Ovary (tissue), 9 donors: Measurements from ENCODE around the gene LAMB4. TPM values are rescaled to one million over a fixed set of nuclear protein-coding genes. Genes with fewer than 3 reads are reported as not detected.

Experiments
- DNase-seq, 5 donors: peaks; one replicate each; pipeline ENCODE4 v3.0.0-alpha.2; 2019 to 2020
- H3K27ac ChIP-seq, 2 donors: fragments of 200-600 bp; one replicate each; pipeline versions ENCODE4 v1.5.1 to v1.8.0; 2019 to 2022
- H3K27me3 ChIP-seq: fragments of 200-600 bp; one replicate; pipeline ENCODE4 v1.8.0; 2022
- H3K36me3 ChIP-seq: fragments of 200-600 bp; sonication (generic); one replicate; pipeline ENCODE4 v1.5.1; 2019
- H3K4me1 ChIP-seq: one replicate; pipeline ENCODE4 v1.8.1; 2013; ENCODE audit warnings: mild to moderate bottlenecking, moderate library complexity; ENCODE audit not compliant: insufficient read depth
- H3K4me3 ChIP-seq: fragments of 200-600 bp; sonication (generic); one replicate; pipeline ENCODE4 v1.5.1; 2017
- H3K9me3 ChIP-seq, 2 donors: fragments of 200-600 bp in 1 of 2; sonication (generic) in 1 of 2; one replicate each; pipeline versions ENCODE4 v1.5.1 to v1.8.1; 2013 to 2019; ENCODE audit warnings: mild to moderate bottlenecking in 1 of 2, moderate library complexity in 1 of 2
- EP300 ChIP-seq: sonication (generic); formaldehyde crosslinking; IDR thresholded peaks from one replicate; pipeline ENCODE4 v1.6.1; 2017; ENCODE audit warnings: antibody characterized with exemption
- POLR2A ChIP-seq: fragments of 450-650 bp; IDR thresholded peaks from one replicate; pipeline ENCODE4 v1.6.1; 2017; ENCODE audit warnings: antibody characterized with exemption, mild to moderate bottlenecking, moderate library complexity
- WGBS, 3 donors: extraction: QIAGEN DNeasy Blood & Tissue Kit in 1 of 3; methylation state at CpG; one replicate each; pipeline versions ENCODE4 v1.1.5 to v1.1.7; 2013 to 2017; 5-methylcytosine and 5-hydroxymethylcytosine counted together
- intact Hi-C, 4 donors: fragments of 100-400 bp; cut with DNase I; formaldehyde crosslinking; loops; one replicate each; pipeline versions ENCODE4 v1.11.0 to v1.15.1; 2022 to 2023
- polyA plus RNA-seq, 2 donors: library from polyadenylated mRNA; stranded (reverse); fragments of 200-250 nt in 1 of 2; fragments of 350-450 nt in 1 of 2; fragmentation: Illumina TruSeq in 1 of 2; extraction: RNeasy Lipid Tissue Mini Kit (QIAGEN cat#74804) in 1 of 2; gene quantifications; one replicate each; pipeline ENCODE4 v1.2.3, GENCODE V29; 2013 to 2014
- total RNA-seq, 7 donors: library from RNA; depleted of rRNA in 2 of 7; stranded (reverse); fragments of >200 nt in 2 of 7; fragmentation: NEBNext Ultra II Directional in 3 of 7; extraction: Animal tissue kit (Norgen Biotek cat#: 25700) in 3 of 7; gene quantifications; one replicate each; pipeline versions ENCODE4 v1.1.0 to v1.2.4, GENCODE V29; 2016 to 2023
- TF ChIP-seq, protein P1 (sequence below), 3 donors: fragments of 450-650 bp in 2 of 3; fragments of 200-600 bp in 1 of 3; IDR thresholded peaks; one replicate each; pipeline versions ENCODE4 v1.5.1 to v1.8.0; 2016 to 2022; ENCODE audit warnings: antibody characterized with exemption in 3 of 3, mild to moderate bottlenecking in 1 of 3
- donor health status: DM: no; HTN: no; CAD: no; lungs with moderate emphysema.
- donor health status: DM: no; HTN: no; CAD: no.
- donor health status: Bipolar disorder and iron deficiency.
- donor health status: DM: yes; HTN: yes; CAD: no.
- donor health status: DM: no; HTN: no; CAD: no.
- donor health status: DM: yes; HTN: yes; CAD: no.

LAMB4 gene
- total and polyA plus RNA-seq, 9 donors: 0.10 to 0.17 TPM; not detected in 7

DNA sequence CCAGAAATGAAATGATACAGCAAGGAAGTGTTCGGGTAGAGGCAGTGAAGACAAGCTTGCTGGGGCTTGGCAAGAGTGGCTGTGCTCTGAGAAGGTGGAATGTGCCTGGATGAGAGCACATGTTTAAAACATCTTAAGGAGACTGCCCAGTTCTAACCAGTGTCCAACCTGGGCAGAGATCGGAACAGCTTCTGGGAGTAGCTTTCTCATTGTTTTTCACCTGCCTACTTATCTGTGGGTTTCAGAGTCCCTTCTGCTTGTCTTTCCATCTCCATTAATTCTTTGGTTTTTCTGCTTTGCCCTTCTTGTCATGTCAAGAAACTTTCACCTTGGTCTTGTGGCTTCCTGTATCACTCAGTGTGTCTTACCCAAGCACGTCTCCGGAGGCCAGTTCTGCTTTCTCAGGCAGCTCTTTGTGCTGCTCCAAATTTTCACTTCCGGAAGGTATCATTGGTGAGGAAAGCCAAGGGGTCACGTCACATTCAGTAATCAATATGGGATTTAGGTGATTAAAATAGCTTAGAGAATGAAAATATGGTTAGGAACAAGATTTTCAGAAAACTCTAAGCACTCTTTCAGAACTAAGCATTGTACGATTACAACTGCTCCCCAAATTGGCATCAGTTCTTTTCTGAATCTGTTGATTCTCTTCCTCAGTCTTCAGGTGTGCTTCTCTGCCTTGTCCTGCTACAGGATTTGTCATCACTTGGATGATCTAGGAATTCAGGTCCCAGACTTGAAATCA lies 5.5 kb upstream of the LAMB4 start:
- H3K27ac ChIP-seq: no peak overlapping the region
- DNase-seq: no peak
- 95 to 96% (median 95%) methylated on average over 7 of the region's 7 CpGs for WGBS, 3 donors

DNA sequence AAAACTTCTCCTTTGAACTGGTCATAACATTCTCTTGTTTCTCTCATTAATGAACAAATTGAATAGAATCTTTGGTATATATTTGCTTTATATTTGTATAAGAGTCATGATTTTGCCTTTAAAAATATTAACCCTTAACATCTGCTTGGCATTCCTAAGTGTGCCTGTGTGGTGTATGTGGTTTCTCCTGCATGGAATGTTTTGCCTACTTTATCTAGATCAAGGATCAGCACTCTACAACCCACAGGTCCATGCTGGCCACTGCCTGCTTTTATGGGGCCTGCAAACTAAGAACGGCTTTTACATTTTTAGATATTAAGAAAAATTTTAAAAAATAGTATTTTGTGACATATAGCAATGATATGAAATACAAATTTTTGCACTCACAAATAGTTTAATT lies 4.3 kb upstream of the LAMB4 start:
- TF ChIP-seq, protein P1, sequence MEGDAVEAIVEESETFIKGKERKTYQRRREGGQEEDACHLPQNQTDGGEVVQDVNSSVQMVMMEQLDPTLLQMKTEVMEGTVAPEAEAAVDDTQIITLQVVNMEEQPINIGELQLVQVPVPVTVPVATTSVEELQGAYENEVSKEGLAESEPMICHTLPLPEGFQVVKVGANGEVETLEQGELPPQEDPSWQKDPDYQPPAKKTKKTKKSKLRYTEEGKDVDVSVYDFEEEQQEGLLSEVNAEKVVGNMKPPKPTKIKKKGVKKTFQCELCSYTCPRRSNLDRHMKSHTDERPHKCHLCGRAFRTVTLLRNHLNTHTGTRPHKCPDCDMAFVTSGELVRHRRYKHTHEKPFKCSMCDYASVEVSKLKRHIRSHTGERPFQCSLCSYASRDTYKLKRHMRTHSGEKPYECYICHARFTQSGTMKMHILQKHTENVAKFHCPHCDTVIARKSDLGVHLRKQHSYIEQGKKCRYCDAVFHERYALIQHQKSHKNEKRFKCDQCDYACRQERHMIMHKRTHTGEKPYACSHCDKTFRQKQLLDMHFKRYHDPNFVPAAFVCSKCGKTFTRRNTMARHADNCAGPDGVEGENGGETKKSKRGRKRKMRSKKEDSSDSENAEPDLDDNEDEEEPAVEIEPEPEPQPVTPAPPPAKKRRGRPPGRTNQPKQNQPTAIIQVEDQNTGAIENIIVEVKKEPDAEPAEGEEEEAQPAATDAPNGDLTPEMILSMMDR (IDR thresholded peaks at IDR 0.05): no peak
- no peak for TF ChIP-seq EP300
- TF ChIP-seq POLR2A: no peak
- intact Hi-C loops: no loop called here
- no peaks in the 10 kb centered on the region for H3K36me3 ChIP-seq
- H3K27me3 ChIP-seq: no peaks in the 10 kb centered on the region
- no peak for DNase-seq
- WGBS, 3 donors: 93 to 96% (median 96%) methylated on average over 1 of the region's 1 CpG
- no peak overlapping the region for H3K4me3 ChIP-seq
- H3K9me3 ChIP-seq: no peaks in the 10 kb centered on the region
- no peak overlapping the region for H3K27ac ChIP-seq
- H3K4me1 ChIP-seq: no peaks in the 10 kb centered on the region

More for the DNA sequence above, 5.5 kb upstream of the LAMB4 start:
- Histone ChIP-seq H3K9me3 (no peaks in the 10 kb centered on the region), H3K4me1 (no peaks in the 10 kb centered on the region), H3K36me3 (no peaks in the 10 kb centered on the region), H3K4me3 (no peak overlapping the region), H3K27me3 (no peaks in the 10 kb centered on the region)
- intact Hi-C loops: no loop called here
- TF ChIP-seq, protein P1 (IDR thresholded peaks at IDR 0.05): no peak
- TF ChIP-seq EP300: no peak

DNA sequence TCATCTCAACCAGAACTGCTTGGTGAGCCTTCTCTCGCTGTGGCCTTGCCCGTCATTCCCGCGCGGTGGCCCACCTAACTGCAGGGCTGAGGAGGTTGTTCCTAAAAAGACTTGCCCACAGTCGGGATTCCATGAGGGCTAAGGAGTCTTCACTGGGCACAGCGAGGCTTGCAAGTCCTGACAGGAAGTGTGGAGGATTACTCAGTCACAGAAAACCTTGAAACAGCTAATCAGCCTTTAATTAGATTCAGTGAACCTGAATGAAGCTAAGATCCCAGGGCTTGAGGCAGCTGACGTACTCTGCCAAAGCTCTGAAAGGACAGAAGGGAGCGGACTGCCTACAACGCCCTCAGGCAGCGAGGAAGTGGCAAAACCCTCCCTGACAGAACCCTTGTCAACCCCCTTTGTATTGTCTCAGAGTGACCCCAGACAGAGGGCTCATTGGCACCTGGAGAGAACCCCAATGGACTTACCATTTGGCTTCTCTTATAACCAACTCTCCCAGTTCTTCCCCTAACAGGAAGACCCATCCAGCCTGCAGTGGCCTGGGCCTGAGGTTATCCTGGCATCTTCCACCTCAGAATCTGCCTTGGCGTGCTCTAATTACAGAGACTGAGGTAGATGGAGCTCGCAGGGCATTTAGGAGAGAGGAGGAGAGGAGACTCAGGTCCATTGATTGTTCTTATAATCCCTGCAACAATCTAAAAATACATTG lies 2.5 kb upstream of the LAMB4 start:
- no peak overlapping the region for H3K27ac ChIP-seq
- no peak overlapping the region for H3K4me3 ChIP-seq
- no peaks in the 10 kb centered on the region for H3K36me3 ChIP-seq
- 87 to 94% (median 89%) methylated on average over 13 of the region's 13 CpGs for WGBS, 3 donors
- intact Hi-C loops: no loop called here
- no peaks in the 10 kb centered on the region for H3K9me3 ChIP-seq
- DNase-seq: no peak
- no peaks in the 10 kb centered on the region for H3K4me1 ChIP-seq
- H3K27me3 ChIP-seq: no peaks in the 10 kb centered on the region
- TF ChIP-seq POLR2A (no peak), EP300 (no peak)
- TF ChIP-seq, protein P1 (IDR thresholded peaks at IDR 0.05): no peak

DNA sequence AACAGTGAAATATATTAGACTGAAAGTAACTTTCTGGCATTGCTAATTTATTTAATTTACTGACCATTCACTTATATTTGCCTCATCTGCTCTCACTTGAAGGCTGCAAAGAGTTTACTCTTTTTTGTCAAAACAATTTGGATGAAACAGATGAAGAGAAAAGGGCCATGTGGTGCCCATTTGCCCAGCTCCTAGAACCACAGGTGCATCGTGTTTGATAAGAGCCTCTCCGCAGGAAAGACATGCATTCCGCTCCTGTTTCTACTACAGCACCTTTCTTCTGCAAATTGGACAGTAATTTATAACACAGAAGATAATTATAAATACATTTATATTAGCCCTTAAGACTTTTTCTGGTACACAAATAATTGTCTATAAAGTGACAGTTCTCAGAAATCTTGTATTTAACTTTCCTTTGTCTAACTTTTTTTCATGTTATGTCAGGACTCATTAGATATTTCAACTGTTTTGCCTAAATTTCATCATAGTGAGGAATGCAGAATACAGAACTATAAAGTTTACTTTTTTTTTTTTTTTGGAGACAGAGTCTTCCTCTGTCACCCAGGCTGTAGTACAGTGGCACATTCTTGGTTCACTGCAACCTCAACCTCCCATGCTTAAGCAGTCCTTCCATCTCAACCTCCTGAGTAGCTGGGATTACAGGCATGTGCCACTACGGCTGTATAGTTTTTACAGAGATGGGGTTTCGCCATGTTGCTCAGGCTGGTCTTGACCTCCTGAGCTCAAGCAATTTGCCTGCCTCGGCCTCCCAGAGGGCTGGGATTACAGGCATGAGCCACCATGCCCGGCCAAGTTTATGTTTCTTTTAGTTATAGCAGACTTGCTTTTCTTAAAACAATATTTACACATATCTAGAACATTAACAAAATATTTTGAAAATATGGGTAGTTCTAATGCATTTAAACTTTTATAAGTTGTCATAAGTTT lies 869 bp downstream of the LAMB4 start:
- TF ChIP-seq EP300 (no peak), POLR2A (no peak)
- TF ChIP-seq, protein P1 (IDR thresholded peaks at IDR 0.05): no peak
- H3K36me3 ChIP-seq: no peaks in the 10 kb centered on the region
- H3K9me3 ChIP-seq: no peaks in the 10 kb centered on the region
- no peak overlapping the region for H3K27ac ChIP-seq
- no peak for DNase-seq
- H3K27me3 ChIP-seq: no peaks in the 10 kb centered on the region
- no peak overlapping the region for H3K4me3 ChIP-seq
- 35 to 57% (median 52%) methylated on average over 7 of the region's 7 CpGs for WGBS, 3 donors
- no peaks in the 10 kb centered on the region for H3K4me1 ChIP-seq
- intact Hi-C loops: no loop called here
